ENCODE data around the gene PSMD13. TPM values are rescaled to one million over a fixed set of nuclear protein-coding genes. Genes with fewer than 3 reads are reported as not detected.

PSMD13 gene
- total and polyA plus RNA-seq, 2 of the 13 experiments (the other 11 are each of a cell fraction or from before 2014, with no cell fraction given) = 83.0 to 117 TPM

DNA sequence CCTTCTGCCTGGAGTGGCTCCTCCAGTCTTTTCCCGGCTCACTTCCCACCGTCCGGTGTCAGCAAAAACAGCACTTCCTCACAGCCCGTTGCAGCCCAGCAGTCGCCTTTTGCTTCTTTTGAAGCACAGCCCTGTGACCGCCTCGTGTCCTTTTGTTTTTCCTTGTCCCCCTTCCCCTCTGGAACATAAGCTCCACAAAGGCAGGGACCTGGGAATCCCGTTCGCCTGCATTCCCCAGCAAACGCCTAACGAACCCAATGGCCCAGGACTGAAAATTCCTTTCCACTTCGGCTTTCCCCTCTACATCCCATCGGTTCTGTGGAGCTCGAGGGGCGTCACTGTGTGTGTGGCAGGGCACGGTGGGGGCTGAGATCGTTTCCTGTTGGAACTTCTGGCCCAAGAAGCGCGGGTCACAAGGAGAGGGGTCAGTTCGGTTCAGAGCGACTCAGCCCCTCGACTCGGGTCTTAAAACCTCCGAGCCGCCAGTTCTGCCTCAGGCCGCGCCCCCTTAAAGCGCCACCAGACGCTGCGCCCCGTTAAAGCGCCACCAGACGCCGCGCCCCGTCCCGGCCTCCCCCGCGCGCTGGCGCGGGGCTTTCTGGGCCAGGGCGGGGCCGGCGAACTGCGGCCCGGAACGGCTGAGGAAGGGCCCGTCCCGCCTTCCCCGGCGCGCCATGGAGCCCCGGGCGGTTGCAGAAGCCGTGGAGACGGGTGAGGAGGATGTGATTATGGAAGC is 28.4 kb upstream of the PSMD13 start (continued):
- no peak for TF ChIP-seq HMG20B (CRISPR knock-in tag; conservative IDR thresholded peaks at IDR 0.05)
- TF ChIP-seq SYNCRIP (IDR thresholded peaks at IDR 0.05; ENCODE audit: insufficient read depth, low read depth, low read length) = no peak
- TF ChIP-seq NFRKB (IDR thresholded peaks at IDR 0.05) = no peak
- no peak for TF ChIP-seq SRSF4 (IDR thresholded peaks at IDR 0.05; ENCODE audit: low read depth, low read length, poor library complexity, severe bottlenecking)
- no peak for TF ChIP-seq MBD4 (IDR thresholded peaks at IDR 0.05; ENCODE audit: borderline replicate concordance, low read length)
- no peak for TF ChIP-seq ZNF552 (CRISPR knock-in tag; IDR thresholded peaks at IDR 0.05; ENCODE audit: borderline replicate concordance)
- no peak for TF ChIP-seq MYNN (CRISPR knock-in tag; IDR thresholded peaks at IDR 0.05; ENCODE audit: low read depth)
- no peak for TF ChIP-seq RNF2 (conservative IDR thresholded peaks at IDR 0.05; ENCODE audit: low read depth)
- peak; percentile 42; the same call in 1 of the 2 replicates for TF ChIP-seq ZNF337 (CRISPR knock-in tag; IDR thresholded peaks at IDR 0.05; ENCODE audit: borderline replicate concordance, low read depth)
- no peak for TF ChIP-seq PCBP1 (IDR thresholded peaks at IDR 0.05; ENCODE audit: borderline replicate concordance, low read depth, low read length)
- no peak for TF ChIP-seq NBN (conservative IDR thresholded peaks at IDR 0.05)
- TF ChIP-seq ZNF558 (CRISPR knock-in tag; IDR thresholded peaks at IDR 0.05; ENCODE audit: borderline replicate concordance) = no peak
- TF ChIP-seq, protein P1, sequence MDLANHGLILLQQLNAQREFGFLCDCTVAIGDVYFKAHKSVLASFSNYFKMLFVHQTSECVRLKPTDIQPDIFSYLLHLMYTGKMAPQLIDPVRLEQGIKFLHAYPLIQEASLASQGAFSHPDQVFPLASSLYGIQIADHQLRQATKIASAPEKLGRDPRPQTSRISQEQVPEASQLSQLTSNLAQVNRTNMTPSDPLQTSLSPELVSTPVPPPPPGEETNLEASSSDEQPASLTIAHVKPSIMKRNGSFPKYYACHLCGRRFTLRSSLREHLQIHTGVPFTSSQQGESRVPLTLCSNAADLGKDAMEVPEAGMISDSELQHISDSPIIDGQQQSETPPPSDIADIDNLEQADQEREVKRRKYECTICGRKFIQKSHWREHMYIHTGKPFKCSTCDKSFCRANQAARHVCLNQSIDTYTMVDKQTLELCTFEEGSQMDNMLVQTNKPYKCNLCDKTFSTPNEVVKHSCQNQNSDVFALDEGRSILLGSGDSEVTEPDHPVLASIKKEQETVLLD (CRISPR knock-in tag; IDR thresholded peaks at IDR 0.05; ENCODE audit: low read depth) = peak; percentile 38; the same call in 1 of the 2 replicates
- TF ChIP-seq, protein P2, sequence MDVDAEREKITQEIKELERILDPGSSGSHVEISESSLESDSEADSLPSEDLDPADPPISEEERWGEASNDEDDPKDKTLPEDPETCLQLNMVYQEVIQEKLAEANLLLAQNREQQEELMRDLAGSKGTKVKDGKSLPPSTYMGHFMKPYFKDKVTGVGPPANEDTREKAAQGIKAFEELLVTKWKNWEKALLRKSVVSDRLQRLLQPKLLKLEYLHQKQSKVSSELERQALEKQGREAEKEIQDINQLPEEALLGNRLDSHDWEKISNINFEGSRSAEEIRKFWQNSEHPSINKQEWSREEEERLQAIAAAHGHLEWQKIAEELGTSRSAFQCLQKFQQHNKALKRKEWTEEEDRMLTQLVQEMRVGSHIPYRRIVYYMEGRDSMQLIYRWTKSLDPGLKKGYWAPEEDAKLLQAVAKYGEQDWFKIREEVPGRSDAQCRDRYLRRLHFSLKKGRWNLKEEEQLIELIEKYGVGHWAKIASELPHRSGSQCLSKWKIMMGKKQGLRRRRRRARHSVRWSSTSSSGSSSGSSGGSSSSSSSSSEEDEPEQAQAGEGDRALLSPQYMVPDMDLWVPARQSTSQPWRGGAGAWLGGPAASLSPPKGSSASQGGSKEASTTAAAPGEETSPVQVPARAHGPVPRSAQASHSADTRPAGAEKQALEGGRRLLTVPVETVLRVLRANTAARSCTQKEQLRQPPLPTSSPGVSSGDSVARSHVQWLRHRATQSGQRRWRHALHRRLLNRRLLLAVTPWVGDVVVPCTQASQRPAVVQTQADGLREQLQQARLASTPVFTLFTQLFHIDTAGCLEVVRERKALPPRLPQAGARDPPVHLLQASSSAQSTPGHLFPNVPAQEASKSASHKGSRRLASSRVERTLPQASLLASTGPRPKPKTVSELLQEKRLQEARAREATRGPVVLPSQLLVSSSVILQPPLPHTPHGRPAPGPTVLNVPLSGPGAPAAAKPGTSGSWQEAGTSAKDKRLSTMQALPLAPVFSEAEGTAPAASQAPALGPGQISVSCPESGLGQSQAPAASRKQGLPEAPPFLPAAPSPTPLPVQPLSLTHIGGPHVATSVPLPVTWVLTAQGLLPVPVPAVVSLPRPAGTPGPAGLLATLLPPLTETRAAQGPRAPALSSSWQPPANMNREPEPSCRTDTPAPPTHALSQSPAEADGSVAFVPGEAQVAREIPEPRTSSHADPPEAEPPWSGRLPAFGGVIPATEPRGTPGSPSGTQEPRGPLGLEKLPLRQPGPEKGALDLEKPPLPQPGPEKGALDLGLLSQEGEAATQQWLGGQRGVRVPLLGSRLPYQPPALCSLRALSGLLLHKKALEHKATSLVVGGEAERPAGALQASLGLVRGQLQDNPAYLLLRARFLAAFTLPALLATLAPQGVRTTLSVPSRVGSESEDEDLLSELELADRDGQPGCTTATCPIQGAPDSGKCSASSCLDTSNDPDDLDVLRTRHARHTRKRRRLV (CRISPR knock-in tag; IDR thresholded peaks at IDR 0.05) = no peak
- TF ChIP-seq, protein P3, sequence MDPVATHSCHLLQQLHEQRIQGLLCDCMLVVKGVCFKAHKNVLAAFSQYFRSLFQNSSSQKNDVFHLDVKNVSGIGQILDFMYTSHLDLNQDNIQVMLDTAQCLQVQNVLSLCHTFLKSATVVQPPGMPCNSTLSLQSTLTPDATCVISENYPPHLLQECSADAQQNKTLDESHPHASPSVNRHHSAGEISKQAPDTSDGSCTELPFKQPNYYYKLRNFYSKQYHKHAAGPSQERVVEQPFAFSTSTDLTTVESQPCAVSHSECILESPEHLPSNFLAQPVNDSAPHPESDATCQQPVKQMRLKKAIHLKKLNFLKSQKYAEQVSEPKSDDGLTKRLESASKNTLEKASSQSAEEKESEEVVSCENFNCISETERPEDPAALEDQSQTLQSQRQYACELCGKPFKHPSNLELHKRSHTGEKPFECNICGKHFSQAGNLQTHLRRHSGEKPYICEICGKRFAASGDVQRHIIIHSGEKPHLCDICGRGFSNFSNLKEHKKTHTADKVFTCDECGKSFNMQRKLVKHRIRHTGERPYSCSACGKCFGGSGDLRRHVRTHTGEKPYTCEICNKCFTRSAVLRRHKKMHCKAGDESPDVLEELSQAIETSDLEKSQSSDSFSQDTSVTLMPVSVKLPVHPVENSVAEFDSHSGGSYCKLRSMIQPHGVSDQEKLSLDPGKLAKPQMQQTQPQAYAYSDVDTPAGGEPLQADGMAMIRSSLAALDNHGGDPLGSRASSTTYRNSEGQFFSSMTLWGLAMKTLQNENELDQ (CRISPR knock-in tag; IDR thresholded peaks at IDR 0.05; ENCODE audit: borderline replicate concordance) = no peak
- TF ChIP-seq SSRP1 (CRISPR knock-in tag; IDR thresholded peaks at IDR 0.05) = no peak; the same call in 1 of the 2 replicates
- TF ChIP-seq, protein P4, sequence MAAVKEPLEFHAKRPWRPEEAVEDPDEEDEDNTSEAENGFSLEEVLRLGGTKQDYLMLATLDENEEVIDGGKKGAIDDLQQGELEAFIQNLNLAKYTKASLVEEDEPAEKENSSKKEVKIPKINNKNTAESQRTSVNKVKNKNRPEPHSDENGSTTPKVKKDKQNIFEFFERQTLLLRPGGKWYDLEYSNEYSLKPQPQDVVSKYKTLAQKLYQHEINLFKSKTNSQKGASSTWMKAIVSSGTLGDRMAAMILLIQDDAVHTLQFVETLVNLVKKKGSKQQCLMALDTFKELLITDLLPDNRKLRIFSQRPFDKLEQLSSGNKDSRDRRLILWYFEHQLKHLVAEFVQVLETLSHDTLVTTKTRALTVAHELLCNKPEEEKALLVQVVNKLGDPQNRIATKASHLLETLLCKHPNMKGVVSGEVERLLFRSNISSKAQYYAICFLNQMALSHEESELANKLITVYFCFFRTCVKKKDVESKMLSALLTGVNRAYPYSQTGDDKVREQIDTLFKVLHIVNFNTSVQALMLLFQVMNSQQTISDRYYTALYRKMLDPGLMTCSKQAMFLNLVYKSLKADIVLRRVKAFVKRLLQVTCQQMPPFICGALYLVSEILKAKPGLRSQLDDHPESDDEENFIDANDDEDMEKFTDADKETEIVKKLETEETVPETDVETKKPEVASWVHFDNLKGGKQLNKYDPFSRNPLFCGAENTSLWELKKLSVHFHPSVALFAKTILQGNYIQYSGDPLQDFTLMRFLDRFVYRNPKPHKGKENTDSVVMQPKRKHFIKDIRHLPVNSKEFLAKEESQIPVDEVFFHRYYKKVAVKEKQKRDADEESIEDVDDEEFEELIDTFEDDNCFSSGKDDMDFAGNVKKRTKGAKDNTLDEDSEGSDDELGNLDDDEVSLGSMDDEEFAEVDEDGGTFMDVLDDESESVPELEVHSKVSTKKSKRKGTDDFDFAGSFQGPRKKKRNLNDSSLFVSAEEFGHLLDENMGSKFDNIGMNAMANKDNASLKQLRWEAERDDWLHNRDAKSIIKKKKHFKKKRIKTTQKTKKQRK (IDR thresholded peaks at IDR 0.05; ENCODE audit: low read length) = no peak

Data from HepG2 (cell line).